ENCODE data around the gene DLG4.

- no peak for TF ChIP-seq CTCF (conservative IDR thresholded peaks at IDR 0.05; ENCODE audit: low read length)
- no peak for TF ChIP-seq EZH2phosphoT487 (IDR thresholded peaks at IDR 0.05; ENCODE audit: borderline replicate concordance)
Observed at GRCh38 chr17:7237266-7237760, 17.7 kb upstream of the DLG4 start.

All from Loucy (cell line).